Keratinocyte (primary cell): ENCODE data around the gene ZBTB43. TPM values are rescaled to one million over a fixed set of nuclear protein-coding genes. Genes with fewer than 3 reads are reported as not detected.

Experiments used
- DNase-seq: peaks from one replicate; pipeline ENCODE4 v3.0.0-alpha.2; 2011; ENCODE audit warnings: low read depth, missing footprints, low spot score
- FAIRE-seq: peaks from 2 replicates; lab custom pipeline; 2011; peaks lifted over from hg19 to GRCh38; lab: Jason Lieb, UNC
- H2AFZ ChIP-seq: 2 replicates; pipeline ENCODE4 v1.6.0; 2012; ENCODE audit warnings: low read length, control low read depth, inconsistent platforms; ENCODE audit not compliant: control insufficient read depth
- H3K27ac ChIP-seq: 2 replicates; pipeline ENCODE4 v1.5.1; 2011; ENCODE audit warnings: low read length; ENCODE audit not compliant: control insufficient read depth, insufficient read depth
- H3K27me3 ChIP-seq: 3 replicates; pipeline ENCODE4 v1.6.0; 2011; ENCODE audit warnings: low read length; ENCODE audit not compliant: control insufficient read depth, insufficient read depth; ENCODE audit errors: extremely low read depth
- H3K36me3 ChIP-seq, 2 experiments: 2 replicates in 1 of 2; 3 replicates in 1 of 2; pipeline ENCODE4 v1.5.1; 2011; ENCODE audit warnings: low read length in 2 of 2, mild to moderate bottlenecking in 1 of 2; ENCODE audit not compliant: control insufficient read depth in 2 of 2, insufficient read depth in 2 of 2; ENCODE audit errors: extremely low read depth in 1 of 2
- H3K4me1 ChIP-seq: 3 replicates; pipeline ENCODE4 v1.5.1; 2011; ENCODE audit warnings: low read length; ENCODE audit not compliant: control insufficient read depth, insufficient read depth; ENCODE audit errors: extremely low read depth
- H3K4me2 ChIP-seq: 3 replicates; pipeline ENCODE4 v1.6.0; 2011; ENCODE audit warnings: low read depth, low read length; ENCODE audit not compliant: control insufficient read depth, insufficient read depth; ENCODE audit errors: extremely low read depth
- H3K4me3 ChIP-seq, 3 experiments: fragments of 200-600 bp in 1 of 3; sonication (generic) in 1 of 3; 2 replicates in 2 of 3; 3 replicates in 1 of 3; pipeline ENCODE4 v1.5.1; 2011 to 2016; ENCODE audit warnings: low read length in 3 of 3, mild to moderate bottlenecking in 3 of 3, control low read depth in 2 of 3, inconsistent platforms in 1 of 3, low read depth in 1 of 3, mixed read lengths in 1 of 3, mixed run types in 1 of 3, moderate library complexity in 1 of 3; ENCODE audit not compliant: control insufficient read depth in 2 of 3, insufficient read depth in 2 of 3; ENCODE audit errors: extremely low read depth in 1 of 3
- H3K79me2 ChIP-seq: 2 replicates; pipeline ENCODE4 v1.6.0; 2012; ENCODE audit warnings: low read length; ENCODE audit not compliant: control insufficient read depth, insufficient read depth
- H3K9ac ChIP-seq: 3 replicates; pipeline ENCODE4 v1.6.0; 2011; ENCODE audit warnings: low read length; ENCODE audit not compliant: control insufficient read depth, insufficient read depth; ENCODE audit errors: extremely low read depth
- H3K9me1 ChIP-seq: 3 replicates; pipeline ENCODE4 v1.6.0; 2011; ENCODE audit warnings: low read length; ENCODE audit not compliant: control insufficient read depth, insufficient read depth; ENCODE audit errors: extremely low read depth
- H3K9me3 ChIP-seq: 2 replicates; pipeline ENCODE4 v1.5.1; 2012; ENCODE audit warnings: low read depth, low read length; ENCODE audit not compliant: control insufficient read depth
- H4K20me1 ChIP-seq: 3 replicates; pipeline ENCODE4 v1.6.0; 2011; ENCODE audit warnings: low read length; ENCODE audit not compliant: control insufficient read depth, insufficient read depth; ENCODE audit errors: extremely low read depth
- CTCF ChIP-seq, 3 experiments: IDR thresholded peaks in 1 of 3; conservative IDR thresholded peaks in 1 of 3; optimal IDR thresholded peaks in 1 of 3; 2 replicates in 2 of 3; 3 replicates in 1 of 3; pipeline versions ENCODE3 to v1.5.1; 2011; ENCODE audit warnings: low read length in 3 of 3, mild to moderate bottlenecking in 3 of 3, moderate library complexity in 2 of 3, control low read depth in 1 of 3, inconsistent platforms in 1 of 3; ENCODE audit not compliant: insufficient read depth in 2 of 3; ENCODE audit errors: extremely low read depth in 1 of 3
- EZH2 ChIP-seq: IDR thresholded peaks from one replicate; pipeline ENCODE4 v1.6.1; 2012; ENCODE audit warnings: inconsistent platforms, mild to moderate bottlenecking, low read length, moderate library complexity
- dilution Hi-C: fragments of 300-500 bp; cut with MboI; formaldehyde crosslinking; loops from one replicate; pipeline ENCODE4 v1.7.0; 2020; ENCODE audit warnings: low sequenced_read_pairs; ENCODE audit not compliant: extremely low pct_ligation_motif_present
- polyA plus RNA-seq, 5 experiments: library from polyadenylated mRNA; depleted of rRNA in 3 of 5; stranded (reverse) in 3 of 5; stranded (forward) in 1 of 5; unstranded in 1 of 5; fragments of >200 nt; gene quantifications; 1 replicate in 1 of 5; 2 replicates in 3 of 5; 3 replicates in 1 of 5; pipeline versions ENCODE4 v1.2.1 to v1.2.3, GENCODE V29; 2011 to 2012; ENCODE audit warnings: missing spikeins in 2 of 5, low read depth in 1 of 5, low replicate concordance in 1 of 5

ZBTB43 gene
- polyA plus RNA-seq, 1 donor (not counting 4 experiments of a cell fraction or from before 2014, with no cell fraction given): 24.3 TPM

- Histone ChIP-seq H3K4me3 (no peak overlapping the region), H3K9ac (no peak overlapping the region), H3K27ac (no peak overlapping the region), H3K4me1 (no peaks in the 10 kb centered on the region), H2AFZ (no peak overlapping the region), H3K4me2 (no peak overlapping the region), H3K27me3 (no peaks in the 10 kb centered on the region), H3K36me3 (peaks cover 17 to 24% of the 10 kb centered on the region in 2 experiments), H4K20me1 (peaks cover 2% of the 10 kb centered on the region), H3K79me2 (peaks cover 7% of the 10 kb centered on the region), H3K9me1 (peaks cover 4% of the 10 kb centered on the region), H3K9me3 (no peaks in the 10 kb centered on the region)
- TF ChIP-seq CTCF (optimal IDR thresholded peaks at IDR 0.05 in 1 of 3, IDR thresholded peaks at IDR 0.05 in 1 of 3, conservative IDR thresholded peaks at IDR 0.05 in 1 of 3; ENCODE audit: extremely low read depth in 1 of 3, insufficient read depth in 2 of 3, low read length in 3 of 3) (no peak), EZH2 (no peak)
- DNase-seq (no peak), FAIRE-seq (no peak)
- dilution Hi-C loops: no loop called here
Measured at GRCh38 chr9:126879288-126879687, 74.4 kb downstream of the ZBTB43 start.

- Histone ChIP-seq H3K27me3 (no peaks in the 10 kb centered on the region), H2AFZ (no peak overlapping the region), H3K9me1 (peaks cover 4% of the 10 kb centered on the region), H3K79me2 (peaks cover 2% of the 10 kb centered on the region), H3K27ac (no peak overlapping the region), H4K20me1 (peaks cover 2% of the 10 kb centered on the region), H3K9ac (no peak overlapping the region), H3K36me3 (peaks cover 15 to 24% of the 10 kb centered on the region in 2 experiments), H3K9me3 (no peaks in the 10 kb centered on the region), H3K4me1 (no peaks in the 10 kb centered on the region), H3K4me2 (no peak overlapping the region), H3K4me3 (no peak overlapping the region)
- dilution Hi-C loops: no loop called here
- TF ChIP-seq EZH2 (no peak), CTCF (optimal IDR thresholded peaks at IDR 0.05 in 1 of 3, IDR thresholded peaks at IDR 0.05 in 1 of 3, conservative IDR thresholded peaks at IDR 0.05 in 1 of 3; ENCODE audit: extremely low read depth in 1 of 3, insufficient read depth in 2 of 3, low read length in 3 of 3) (no peak)
- FAIRE-seq: no peak
- no peak for DNase-seq
Measured at GRCh38 chr9:126880226-126880946, 75.5 kb downstream of the ZBTB43 start.
